Epithelial cell of prostate (primary cell): Measurements from ENCODE around the gene NDUFAF8.

Source experiments
- DNase-seq: peaks from one replicate; pipeline ENCODE4 v3.0.0-alpha.2; 2011; ENCODE audit warnings: low read depth, low spot score
- H3K27ac ChIP-seq: fragments of 450-650 bp; 2 replicates; pipeline ENCODE4 v1.5.1; 2017; ENCODE audit warnings: mild to moderate bottlenecking

Gene NDUFAF8

GRCh38 chr17:81235822-81236740, 3.0 kb upstream of the NDUFAF8 start:
- DNase-seq = no peak
- no peak overlapping the region for H3K27ac ChIP-seq

- no peak for DNase-seq
- H3K27ac ChIP-seq = no peak overlapping the region
These were observed 2.3 kb upstream of the NDUFAF8 start for GRCh38 chr17:81236784-81237183.

- no peak for DNase-seq
- H3K27ac ChIP-seq = no peak overlapping the region
These were observed 1.3 kb upstream of the NDUFAF8 start for GRCh38 chr17:81237591-81238489.

DNA sequence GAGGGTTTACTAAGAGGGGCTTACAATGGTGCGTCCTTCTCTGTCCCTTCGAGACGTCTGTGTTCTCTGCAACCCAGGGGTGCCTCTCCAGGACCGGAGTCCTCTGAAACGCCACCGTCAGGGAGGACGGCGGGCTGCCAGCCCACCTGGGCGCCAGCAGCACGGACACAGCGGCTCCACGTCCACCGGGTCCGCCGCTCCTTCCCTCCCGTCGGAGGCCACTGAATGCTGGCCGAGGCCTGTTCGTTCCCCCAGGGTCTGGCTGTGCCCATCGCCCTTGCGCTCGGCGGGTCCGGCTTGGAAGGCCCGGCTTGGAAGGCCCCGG, 666 bp upstream of the NDUFAF8 start:
- no peak for DNase-seq
- H3K27ac ChIP-seq = no peak overlapping the region

- peak; percentile 29 for DNase-seq
These were observed 817 bp downstream of the NDUFAF8 start for GRCh38 chr17:81239714-81240555.

DNA sequence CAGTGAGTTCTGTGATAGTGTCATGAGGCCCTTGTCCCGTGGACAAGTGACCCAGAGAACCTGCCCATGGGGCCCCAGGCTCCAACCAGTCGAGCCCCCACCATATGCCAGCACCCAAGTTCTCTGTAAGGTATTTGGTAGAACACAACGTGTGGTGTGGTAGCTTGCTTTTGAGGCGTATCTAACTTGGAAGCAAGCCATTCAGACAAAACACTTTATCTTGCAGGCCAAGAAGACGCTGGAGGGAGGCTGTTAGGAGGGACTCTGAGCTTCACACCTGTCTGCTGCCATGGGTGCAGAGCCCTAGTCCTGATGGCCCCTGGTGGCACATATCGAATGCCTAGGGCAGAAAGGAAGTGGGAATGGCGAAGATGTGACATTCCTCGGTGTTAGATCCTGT, 1.6 kb downstream of the NDUFAF8 start:
- DNase-seq = no peak

More at GRCh38 chr17:81239714-81240555, 817 bp downstream of the NDUFAF8 start:
- peak overlapping the region; percentile 90 for H3K27ac ChIP-seq

DNA sequence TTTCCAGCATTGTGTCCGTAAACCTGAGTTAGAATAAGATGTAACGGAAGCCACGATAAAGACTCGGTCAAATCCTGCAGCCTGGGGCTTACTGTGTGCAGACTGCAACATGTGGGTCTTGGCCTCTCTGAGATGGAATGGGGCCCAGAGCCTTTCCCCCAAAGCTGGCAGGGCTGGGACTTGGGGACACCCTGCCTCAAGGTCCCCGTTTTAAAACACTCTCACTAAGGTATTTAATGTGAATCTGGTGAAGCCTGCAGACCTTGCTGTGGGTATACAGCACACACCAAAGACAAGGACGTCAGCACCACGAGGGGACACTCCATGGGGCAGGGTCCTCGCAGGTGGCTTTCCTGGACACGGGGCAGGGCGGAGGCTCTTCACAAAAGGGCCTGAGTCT, 2.1 kb downstream of the NDUFAF8 start:
- no peak overlapping the region for H3K27ac ChIP-seq
- no peak for DNase-seq

More for the DNA sequence above, 1.6 kb downstream of the NDUFAF8 start:
- no peak overlapping the region for H3K27ac ChIP-seq

DNA sequence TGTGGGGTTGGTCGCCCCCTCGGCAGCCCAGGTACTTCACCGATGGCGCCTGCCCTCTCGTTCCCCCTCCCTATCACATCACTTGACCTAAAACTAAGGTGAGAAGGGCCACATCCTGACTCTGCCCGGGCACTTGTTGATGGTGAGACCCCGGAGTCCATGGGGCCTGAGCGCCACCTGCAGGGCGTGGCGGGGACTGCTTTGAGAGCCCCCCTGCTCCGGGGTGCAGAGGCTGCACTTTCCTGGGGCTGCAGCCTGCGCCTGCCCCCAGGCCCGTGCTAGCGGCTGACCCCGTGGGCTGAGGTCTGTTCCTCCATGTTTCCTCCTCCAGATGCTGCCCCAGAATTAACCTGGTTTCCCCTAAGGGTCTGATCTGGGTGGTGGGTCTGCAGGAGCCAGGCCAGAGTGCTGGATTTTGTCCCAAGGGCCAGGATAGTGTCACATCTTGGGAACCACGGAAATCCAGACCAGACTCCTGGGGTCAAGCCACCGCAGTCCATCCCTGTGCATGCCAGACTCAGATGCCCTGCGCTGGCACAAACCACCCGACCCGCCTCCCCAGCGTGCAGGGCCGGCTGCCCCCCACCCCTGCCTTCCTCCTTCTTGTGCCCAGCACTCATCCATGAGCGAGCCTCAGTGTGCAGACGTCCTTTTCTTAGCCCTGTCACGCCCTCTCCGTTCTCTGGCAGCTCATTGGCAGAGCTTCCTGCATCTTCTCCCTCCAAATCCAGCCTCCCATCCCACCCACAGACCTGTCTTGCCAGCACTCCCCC, 2.7 kb downstream of the NDUFAF8 start:
- no peak for DNase-seq
- no peak overlapping the region for H3K27ac ChIP-seq

DNA sequence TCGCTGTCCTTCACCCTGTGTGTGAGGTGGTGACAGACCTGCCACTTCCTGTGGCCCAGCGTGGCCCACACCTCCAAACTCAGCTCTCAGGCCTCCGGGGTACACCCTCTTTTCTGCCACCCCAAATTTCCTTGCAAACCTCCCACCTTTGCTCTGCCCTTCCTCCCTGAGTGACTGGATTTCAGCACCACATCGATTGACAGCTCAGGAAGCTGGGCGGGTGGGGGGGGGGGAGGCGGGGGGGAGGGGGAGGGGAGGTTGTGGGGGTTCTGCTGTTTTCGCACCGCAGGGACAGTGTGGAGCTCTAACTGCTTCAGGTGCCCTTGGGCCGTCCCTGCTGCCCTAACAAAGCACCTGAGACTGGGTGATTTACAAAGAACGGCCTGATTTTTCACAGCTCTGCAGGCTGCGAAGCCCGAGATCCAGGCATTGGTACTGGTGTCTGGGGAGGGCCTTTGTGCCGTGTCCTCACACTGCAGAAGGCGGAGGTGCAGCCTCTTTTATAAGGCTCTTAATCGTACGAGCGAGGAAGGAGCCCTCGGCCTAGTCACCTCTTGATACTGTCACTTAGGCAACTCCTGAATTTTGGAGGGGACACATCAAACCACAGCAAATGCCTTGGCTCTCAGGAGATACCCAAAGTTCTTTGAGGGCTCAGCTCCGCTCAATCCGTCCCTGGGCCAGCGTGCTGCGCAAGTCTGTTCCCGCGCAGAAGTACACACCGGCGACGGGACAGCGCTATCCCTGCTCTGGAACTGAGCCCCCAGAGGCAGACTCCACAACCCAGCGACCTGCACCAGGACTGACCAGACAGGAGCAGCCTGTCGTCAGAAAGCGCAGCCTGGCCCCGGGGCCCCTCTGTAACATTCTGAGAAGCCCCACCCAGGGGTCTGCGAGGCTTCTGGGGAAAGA, 3.6 kb downstream of the NDUFAF8 start:
- no peak for DNase-seq
- H3K27ac ChIP-seq = no peak overlapping the region

DNA sequence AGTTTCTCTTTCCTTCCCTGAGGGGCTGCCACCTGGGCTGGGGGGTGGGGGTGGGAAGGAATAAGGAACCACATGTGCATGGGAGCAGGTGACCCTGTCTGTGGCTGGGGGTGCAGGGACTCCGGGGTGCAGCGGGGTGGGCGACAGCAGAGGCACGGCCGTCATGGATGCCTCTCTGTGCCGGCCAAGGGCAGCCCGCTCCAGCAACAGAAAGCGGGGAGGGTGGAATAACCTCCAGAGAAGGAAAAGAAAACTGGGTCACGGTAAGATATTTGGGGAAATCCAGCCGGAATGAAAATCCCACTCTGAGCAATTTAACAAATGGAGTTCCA, 4.2 kb downstream of the NDUFAF8 start:
- H3K27ac ChIP-seq = no peak overlapping the region
- DNase-seq = no peak

DNA sequence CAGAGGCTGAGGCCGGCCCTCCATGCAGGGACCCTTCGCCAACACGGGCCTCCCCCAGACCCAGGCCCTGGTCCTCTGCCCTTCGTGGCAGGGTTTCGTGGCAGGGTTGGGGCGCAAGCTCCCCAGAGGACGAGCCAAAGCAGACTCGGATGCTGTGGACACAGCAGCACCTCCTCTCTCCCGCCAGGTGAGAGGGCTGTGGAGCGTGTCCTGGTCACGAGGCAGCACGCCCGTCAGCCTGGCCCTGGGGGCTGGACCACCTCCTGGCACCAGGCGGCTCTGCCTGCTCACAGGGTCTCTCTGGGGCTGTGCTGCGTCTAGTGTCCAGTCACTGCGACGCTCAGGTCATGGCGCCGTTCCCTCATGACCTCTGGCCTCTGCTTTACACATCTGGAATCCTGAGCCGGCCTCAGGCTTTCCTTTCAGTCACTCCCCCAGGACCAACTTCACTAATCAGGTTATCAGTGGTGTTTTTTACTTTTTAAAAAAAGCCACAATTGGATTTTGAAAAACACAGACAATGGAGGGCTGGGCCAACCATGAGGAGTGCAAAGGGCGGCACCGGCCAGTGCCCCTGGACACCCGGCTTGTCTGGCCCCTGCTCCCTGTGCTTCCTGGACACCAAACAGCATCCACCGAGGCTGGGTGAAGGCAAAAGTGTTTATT, 5.4 kb downstream of the NDUFAF8 start:
- no peak for DNase-seq
- H3K27ac ChIP-seq = no peak overlapping the region

GRCh38 chr17:81245024-81245664, 6.0 kb downstream of the NDUFAF8 start:
- H3K27ac ChIP-seq = no peak overlapping the region
- no peak for DNase-seq

- no peak overlapping the region for H3K27ac ChIP-seq
- DNase-seq = no peak
These were observed 6.7 kb downstream of the NDUFAF8 start for GRCh38 chr17:81245665-81246342.

DNA sequence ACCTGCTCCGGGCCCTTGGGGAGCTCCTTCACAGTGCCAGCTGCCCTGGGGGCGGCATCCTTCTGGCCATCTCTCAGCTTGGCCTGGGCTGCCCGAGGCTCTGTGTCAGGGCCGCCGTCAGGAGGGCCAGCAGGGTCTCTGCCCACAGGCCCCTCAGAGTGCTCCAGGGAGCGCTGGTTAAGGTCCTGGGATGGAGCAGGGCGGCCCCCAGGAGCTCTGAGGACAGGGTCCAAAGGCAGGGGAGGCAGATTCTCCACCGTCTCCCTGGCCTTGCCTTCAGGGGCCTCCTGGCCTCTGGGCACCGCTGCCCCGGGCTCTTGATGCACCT, 7.2 kb downstream of the NDUFAF8 start:
- no peak overlapping the region for H3K27ac ChIP-seq
- DNase-seq = no peak

GRCh38 chr17:81246679-81247338, 7.7 kb downstream of the NDUFAF8 start:
- DNase-seq = no peak
- no peak overlapping the region for H3K27ac ChIP-seq

DNA sequence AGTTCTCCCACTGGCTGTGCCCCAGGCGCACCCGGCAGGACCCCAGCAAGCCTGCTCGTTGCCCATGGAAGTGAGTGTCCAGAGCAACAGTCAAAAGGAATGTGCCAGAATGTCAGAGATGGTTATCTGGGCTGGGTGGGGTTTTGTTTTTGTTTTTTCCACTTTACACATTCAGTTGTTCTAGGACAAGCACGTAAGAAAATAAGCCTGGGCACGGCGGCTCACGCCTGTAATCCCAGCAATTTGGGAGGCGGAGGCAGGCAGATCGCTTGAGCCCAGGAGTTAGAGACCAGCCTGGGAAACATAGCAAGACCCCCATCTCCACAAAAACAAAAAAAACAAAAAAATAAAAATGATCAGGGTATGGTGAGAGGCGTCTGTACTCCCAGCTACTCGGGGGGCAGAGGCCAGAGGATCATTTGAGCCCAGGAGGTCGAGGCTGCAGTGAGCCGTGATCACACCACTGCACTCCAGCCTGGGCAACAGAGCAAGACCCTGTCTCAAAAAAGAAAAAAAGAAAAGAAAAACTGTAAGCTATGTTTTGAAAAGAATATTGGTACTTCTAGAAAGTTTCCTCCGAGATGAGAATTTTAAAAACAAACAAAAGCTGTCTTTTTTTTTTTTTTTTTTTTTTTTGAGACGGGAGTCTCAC, 8.3 kb downstream of the NDUFAF8 start:
- no peak overlapping the region for H3K27ac ChIP-seq
- DNase-seq = no peak
